ENCODE results near the gene SSU72.

SSU72 gene

GRCh38 chr1:1583347-1584010 lies 8.8 kb upstream of the SSU72 start:
- no peak overlapping the region for H3K4me3 ChIP-seq (ENCODE audit: low read depth, low read length, poor library complexity, severe bottlenecking)
- no peaks in the 10 kb centered on the region for H3K9me2 ChIP-seq (ENCODE audit: low read depth, low read length)
- no peak overlapping the region for H3K9ac ChIP-seq (ENCODE audit: low read length)
- no peaks in the 10 kb centered on the region for H3K9me3 ChIP-seq (ENCODE audit: low read length)
- no peaks in the 10 kb centered on the region for H4K20me1 ChIP-seq (ENCODE audit: insufficient read depth, low read length)
- no peak overlapping the region for H3K4me2 ChIP-seq (ENCODE audit: low read length)
- no peak overlapping the region for H3K27ac ChIP-seq (ENCODE audit: low read depth, low read length, poor library complexity, severe bottlenecking)
- peaks cover 5% of the 10 kb centered on the region; the same call in 1 of the 2 replicates for H3K27me3 ChIP-seq (ENCODE audit: insufficient read depth, low read length)
- H3K36me3 ChIP-seq (ENCODE audit: insufficient read depth, low read length) = no peaks in the 10 kb centered on the region
- no peaks in the 10 kb centered on the region for H3K4me1 ChIP-seq (ENCODE audit: insufficient read depth, low read length, severe bottlenecking)
- H3K79me2 ChIP-seq (ENCODE audit: insufficient read depth, low read length) = no peaks in the 10 kb centered on the region
- no peaks in the 10 kb centered on the region for H3F3A ChIP-seq (ENCODE audit: insufficient read depth, low read length)
- no peak overlapping the region for H2AFZ ChIP-seq (ENCODE audit: low read length)
- TF ChIP-seq CTCF (IDR thresholded peaks at IDR 0.05; ENCODE audit: low read length) (no peak), EZH2 (IDR thresholded peaks at IDR 0.05; ENCODE audit: borderline replicate concordance, low read length) (no peak)

- no peaks in the 10 kb centered on the region for H3K4me1 ChIP-seq (ENCODE audit: insufficient read depth, low read length, severe bottlenecking)
- H3K79me2 ChIP-seq (ENCODE audit: insufficient read depth, low read length) = no peaks in the 10 kb centered on the region
- no peak overlapping the region for H3K27ac ChIP-seq (ENCODE audit: low read depth, low read length, poor library complexity, severe bottlenecking)
- no peaks in the 10 kb centered on the region for H4K20me1 ChIP-seq (ENCODE audit: insufficient read depth, low read length)
- H3K9me3 ChIP-seq (ENCODE audit: low read length) = no peaks in the 10 kb centered on the region
- no peak overlapping the region for H2AFZ ChIP-seq (ENCODE audit: low read length)
- H3K27me3 ChIP-seq (ENCODE audit: insufficient read depth, low read length) = peaks cover 8% of the 10 kb centered on the region; the same call in 1 of the 2 replicates
- H3F3A ChIP-seq (ENCODE audit: insufficient read depth, low read length) = no peaks in the 10 kb centered on the region
- TF ChIP-seq EZH2 (IDR thresholded peaks at IDR 0.05; ENCODE audit: borderline replicate concordance, low read length) (no peak), CTCF (IDR thresholded peaks at IDR 0.05; ENCODE audit: low read length) (no peak)
- H3K4me2 ChIP-seq (ENCODE audit: low read length) = no peak overlapping the region
- no peaks in the 10 kb centered on the region for H3K9me2 ChIP-seq (ENCODE audit: low read depth, low read length)
- H3K36me3 ChIP-seq (ENCODE audit: insufficient read depth, low read length) = no peaks in the 10 kb centered on the region
- H3K9ac ChIP-seq (ENCODE audit: low read length) = no peak overlapping the region
- no peak overlapping the region for H3K4me3 ChIP-seq (ENCODE audit: low read depth, low read length, poor library complexity, severe bottlenecking)
Measured at GRCh38 chr1:1582585-1583346, 8.1 kb upstream of the SSU72 start.

- Histone ChIP-seq H3K9ac (ENCODE audit: low read length) (no peak overlapping the region), H3K79me2 (ENCODE audit: insufficient read depth, low read length) (peaks cover 9% of the 10 kb centered on the region), H3K4me3 (ENCODE audit: low read depth, low read length, poor library complexity, severe bottlenecking) (no peak overlapping the region), H3K36me3 (ENCODE audit: insufficient read depth, low read length) (no peaks in the 10 kb centered on the region; the same call in 1 of the 2 replicates), H4K20me1 (ENCODE audit: insufficient read depth, low read length) (no peaks in the 10 kb centered on the region), H3K4me2 (ENCODE audit: low read length) (no peak overlapping the region), H3K9me2 (ENCODE audit: low read depth, low read length) (no peaks in the 10 kb centered on the region), H3F3A (ENCODE audit: insufficient read depth, low read length) (no peaks in the 10 kb centered on the region), H3K27me3 (ENCODE audit: insufficient read depth, low read length) (peaks cover 13% of the 10 kb centered on the region; the same call in 1 of the 2 replicates), H3K27ac (ENCODE audit: low read depth, low read length, poor library complexity, severe bottlenecking) (no peak overlapping the region), H3K4me1 (ENCODE audit: insufficient read depth, low read length, severe bottlenecking) (peaks cover 10% of the 10 kb centered on the region), H3K9me3 (ENCODE audit: low read length) (no peaks in the 10 kb centered on the region), H2AFZ (ENCODE audit: low read length) (no peak overlapping the region)
- TF ChIP-seq CTCF (IDR thresholded peaks at IDR 0.05; ENCODE audit: low read length) (no peak), EZH2 (IDR thresholded peaks at IDR 0.05; ENCODE audit: borderline replicate concordance, low read length) (no peak)
Measured at GRCh38 chr1:1578371-1578940, 3.8 kb upstream of the SSU72 start.

Data from OCI-LY1 (cell line).